IgD-negative memory B cell (primary cell): ENCODE measurements around the gene AUNIP. TPM values are rescaled to one million over a fixed set of nuclear protein-coding genes. Genes with fewer than 3 reads are reported as not detected.
A peak's percentile ranks its signal among the peaks of the same experiment; 100 is the strongest.

ENCODE experiments used
- H3K27ac Mint-ChIP-seq, 3 donors: one replicate each; pipeline ENCODE4 v1.8.0; 2020 to 2022; ENCODE audit warnings: mild to moderate bottlenecking in 3 of 3, mixed read lengths in 3 of 3, moderate library complexity in 1 of 3
- H3K27me3 Mint-ChIP-seq: one replicate; pipeline ENCODE4 v1.8.0; 2021; ENCODE audit warnings: mixed read lengths
- H3K36me3 Mint-ChIP-seq: one replicate; pipeline ENCODE4 v1.8.0; 2020; ENCODE audit warnings: mild to moderate bottlenecking, mixed read lengths
- H3K4me1 Mint-ChIP-seq, 3 donors: one replicate each; pipeline ENCODE4 v1.8.0; 2020 to 2022; ENCODE audit warnings: mixed read lengths in 3 of 3, mild to moderate bottlenecking in 1 of 3
- H3K4me3 Mint-ChIP-seq, 4 donors: one replicate each; pipeline ENCODE4 v1.8.0; 2020 to 2022; ENCODE audit warnings: mild to moderate bottlenecking in 4 of 4, mixed read lengths in 4 of 4, moderate library complexity in 3 of 4
- H3K9me3 Mint-ChIP-seq, 3 donors: one replicate each; pipeline ENCODE4 v1.8.0; 2020 to 2021; ENCODE audit warnings: mixed read lengths in 3 of 3, mild to moderate bottlenecking in 1 of 3
- polyA plus RNA-seq: library from polyadenylated mRNA; unstranded; fragments of 300-500 nt; fragmentation: Illumina TruSeq; gene quantifications from one replicate; pipeline ENCODE4 v1.2.3, GENCODE V29; 2021

The AUNIP gene
- polyA plus RNA-seq, 1 donor from 2014 or later = not detected

DNA sequence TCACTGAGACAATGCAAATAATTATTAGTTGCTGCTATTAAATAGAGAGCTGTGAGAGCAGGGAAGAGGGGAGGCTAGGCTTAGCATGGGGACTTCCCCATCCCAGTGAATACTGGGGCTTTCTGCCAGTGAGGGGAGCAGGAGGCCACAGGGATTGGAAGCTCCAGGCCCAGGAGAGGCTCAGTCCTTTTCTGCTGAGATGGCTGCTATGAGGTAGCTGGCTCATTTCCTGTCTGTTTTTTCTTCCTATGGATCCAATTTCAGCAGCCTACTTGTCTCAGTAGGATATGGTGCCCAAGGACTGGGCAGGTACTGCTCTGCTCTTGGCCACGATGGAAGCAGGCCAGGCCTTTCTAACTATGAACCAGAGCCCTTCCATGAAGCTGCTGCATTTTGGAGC lies 37.0 kb upstream of the AUNIP start:
- H3K9me3 Mint-ChIP-seq = no peaks in the 10 kb centered on the region
- peaks cover 6 to 8% (median 7%) of the 10 kb centered on the region in 3 donors for H3K4me1 Mint-ChIP-seq
- no peaks in the 10 kb centered on the region for H3K27me3 Mint-ChIP-seq
- no peak overlapping the region for H3K27ac Mint-ChIP-seq
- no peak overlapping the region for H3K4me3 Mint-ChIP-seq
- peaks cover 2% of the 10 kb centered on the region for H3K36me3 Mint-ChIP-seq

DNA sequence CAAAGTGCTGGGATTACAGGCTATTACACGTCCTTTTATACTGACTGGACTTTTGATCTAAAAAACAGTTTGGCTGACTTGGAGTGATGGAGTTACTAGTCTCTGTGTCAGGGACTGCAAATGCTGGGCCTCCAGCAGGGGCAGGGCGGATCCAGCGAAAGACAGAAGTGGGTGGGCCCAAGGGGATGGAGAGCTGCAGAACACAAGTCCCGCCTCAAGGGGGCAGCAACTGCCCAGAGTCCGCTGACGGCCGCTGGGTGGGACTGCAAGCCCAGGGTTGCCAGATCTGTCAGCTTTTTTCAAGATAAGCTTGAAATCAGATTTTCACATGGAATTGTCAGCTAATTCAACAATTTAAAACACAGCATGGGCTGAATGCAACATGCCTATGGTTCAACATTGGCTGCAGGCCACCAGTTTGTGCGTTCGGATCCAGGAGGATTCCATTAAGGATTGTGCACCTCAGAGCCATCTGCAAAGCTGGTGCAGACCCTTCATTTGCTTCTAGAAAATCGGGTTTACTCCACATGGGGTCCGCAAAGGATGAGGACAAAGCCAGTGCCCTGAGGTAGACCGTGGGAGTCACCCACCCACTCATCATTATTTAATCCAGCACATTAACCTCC lies 36.2 kb upstream of the AUNIP start:
- Mint-ChIP-seq H3K36me3 (peaks cover 2% of the 10 kb centered on the region), H3K27ac (peak overlapping the region in 1 of 3 donors; percentile 3), H3K4me1 (peaks cover 6 to 8% (median 7%) of the 10 kb centered on the region in 3 donors), H3K27me3 (no peaks in the 10 kb centered on the region), H3K9me3 (no peaks in the 10 kb centered on the region), H3K4me3 (peak overlapping the region in 2 of 4 donors; percentile 0 to 77)

DNA sequence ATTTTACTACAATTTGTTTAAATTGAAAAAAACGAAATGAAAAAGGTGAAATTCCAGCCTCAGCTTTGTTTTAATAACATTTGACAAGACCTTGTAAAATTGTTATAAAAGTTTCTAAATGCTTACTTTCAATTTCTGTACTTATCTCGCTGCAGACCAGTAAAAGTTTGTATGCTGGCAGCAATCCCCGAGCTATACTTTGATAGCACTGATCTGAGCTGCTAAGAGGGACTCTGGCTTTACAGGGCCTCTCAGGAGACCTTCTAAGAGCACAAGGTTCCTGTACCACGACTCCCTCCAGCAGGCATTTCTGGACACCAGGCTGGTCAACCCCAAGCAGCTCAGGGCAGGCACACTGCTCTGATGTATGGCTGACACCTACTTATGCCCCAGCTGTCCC lies 33.9 kb upstream of the AUNIP start:
- Mint-ChIP-seq H3K27ac (no peak overlapping the region), H3K4me1 (peaks cover 6 to 8% (median 7%) of the 10 kb centered on the region in 3 donors), H3K9me3 (no peaks in the 10 kb centered on the region), H3K27me3 (no peaks in the 10 kb centered on the region), H3K4me3 (no peak overlapping the region), H3K36me3 (peaks cover 2% of the 10 kb centered on the region)

DNA sequence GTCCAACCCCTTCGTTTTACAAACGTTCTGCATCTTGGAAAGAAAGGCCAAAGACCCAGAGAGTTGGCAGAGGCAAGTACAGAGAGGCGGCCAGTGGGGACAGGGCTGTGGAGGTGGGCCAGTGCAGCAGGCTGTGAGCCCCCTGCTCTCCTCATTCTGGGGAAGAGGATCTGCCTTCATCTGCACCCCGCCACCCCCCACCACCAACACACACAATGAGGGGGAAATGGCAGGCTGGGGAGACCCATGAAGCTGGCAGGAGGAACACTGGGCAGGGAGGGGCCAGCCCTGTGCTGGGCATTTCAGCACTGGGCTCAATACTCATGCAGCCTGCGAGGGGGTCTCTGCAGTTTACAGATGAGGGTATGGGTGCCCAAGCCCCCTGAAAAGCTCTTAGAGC lies 32.3 kb upstream of the AUNIP start:
- H3K27me3 Mint-ChIP-seq = no peaks in the 10 kb centered on the region
- peaks cover 4% of the 10 kb centered on the region for H3K36me3 Mint-ChIP-seq
- H3K4me3 Mint-ChIP-seq = no peak overlapping the region
- no peak overlapping the region for H3K27ac Mint-ChIP-seq
- no peaks in the 10 kb centered on the region for H3K9me3 Mint-ChIP-seq
- peaks cover 6 to 8% (median 7%) of the 10 kb centered on the region in 3 donors for H3K4me1 Mint-ChIP-seq

DNA sequence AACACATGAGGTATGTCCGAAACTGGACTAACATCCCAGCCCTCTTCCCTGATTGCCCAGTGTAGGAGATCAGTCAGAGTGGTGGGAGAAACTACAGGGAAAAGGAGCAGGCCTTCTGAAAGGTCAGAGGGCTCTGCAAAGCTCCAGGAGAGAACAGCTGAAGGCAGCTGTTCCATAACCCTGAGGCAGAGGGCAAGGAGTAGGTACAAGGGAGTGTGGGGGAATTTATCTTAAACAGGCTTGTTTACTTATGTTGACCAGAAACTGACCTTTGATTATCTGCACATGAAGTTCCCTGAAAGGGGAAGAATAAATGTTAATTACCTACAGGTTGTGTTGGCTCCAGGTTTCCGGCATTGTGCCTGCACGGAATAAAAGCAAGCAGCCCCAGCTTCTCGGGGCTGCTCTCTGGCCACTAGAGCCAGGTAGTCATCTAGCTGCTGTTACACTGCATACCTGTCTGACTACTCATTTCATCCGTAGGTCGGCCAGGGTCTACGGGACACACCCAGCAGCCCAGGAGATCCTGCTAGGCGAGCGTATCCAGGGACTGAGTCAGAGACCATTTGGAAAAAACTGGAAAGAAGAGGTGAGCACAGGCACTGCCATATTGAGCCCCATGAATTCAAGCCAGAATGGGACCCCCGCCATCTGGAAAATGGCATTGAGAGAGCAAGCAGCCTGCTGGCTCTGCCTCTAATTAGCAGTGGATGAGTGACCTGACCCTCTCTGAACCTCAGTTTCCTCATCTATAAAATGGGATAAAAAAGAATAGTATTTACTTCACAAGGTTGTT lies 31.2 kb upstream of the AUNIP start:
- H3K27me3 Mint-ChIP-seq = no peaks in the 10 kb centered on the region
- H3K4me3 Mint-ChIP-seq = no peak overlapping the region
- H3K27ac Mint-ChIP-seq = no peak overlapping the region
- H3K4me1 Mint-ChIP-seq = peaks cover 3 to 6% (median 4%) of the 10 kb centered on the region in 3 donors
- H3K9me3 Mint-ChIP-seq = no peaks in the 10 kb centered on the region
- H3K36me3 Mint-ChIP-seq = peaks cover 4% of the 10 kb centered on the region

DNA sequence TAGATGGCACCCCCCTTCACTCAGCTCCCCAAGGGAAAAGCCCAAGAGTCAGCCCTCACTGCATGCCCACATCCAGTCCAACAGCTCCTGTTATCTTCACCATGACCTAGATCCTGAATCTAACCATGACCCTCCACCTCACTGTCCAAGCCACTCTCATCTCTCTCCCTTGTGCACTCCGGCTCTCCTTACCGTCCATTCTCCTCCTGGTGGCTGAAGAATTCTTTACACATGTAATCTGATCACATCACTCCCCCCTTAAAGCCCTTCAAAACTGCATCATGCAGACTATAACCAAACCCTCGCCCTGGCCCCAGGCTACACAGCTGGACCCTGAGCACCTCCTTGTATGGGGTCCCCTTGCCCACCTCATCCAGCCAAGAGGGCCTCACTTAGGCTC lies 30.2 kb upstream of the AUNIP start:
- H3K27ac Mint-ChIP-seq = peak overlapping the region in 1 of 3 donors; percentile 89
- no peaks in the 10 kb centered on the region for H3K9me3 Mint-ChIP-seq
- no peaks in the 10 kb centered on the region for H3K27me3 Mint-ChIP-seq
- peak overlapping the region in 1 of 4 donors; percentile 35 for H3K4me3 Mint-ChIP-seq
- H3K4me1 Mint-ChIP-seq = peaks cover 0 to 2% (median 0%) of the 10 kb centered on the region in 3 donors
- peaks cover 2% of the 10 kb centered on the region for H3K36me3 Mint-ChIP-seq

DNA sequence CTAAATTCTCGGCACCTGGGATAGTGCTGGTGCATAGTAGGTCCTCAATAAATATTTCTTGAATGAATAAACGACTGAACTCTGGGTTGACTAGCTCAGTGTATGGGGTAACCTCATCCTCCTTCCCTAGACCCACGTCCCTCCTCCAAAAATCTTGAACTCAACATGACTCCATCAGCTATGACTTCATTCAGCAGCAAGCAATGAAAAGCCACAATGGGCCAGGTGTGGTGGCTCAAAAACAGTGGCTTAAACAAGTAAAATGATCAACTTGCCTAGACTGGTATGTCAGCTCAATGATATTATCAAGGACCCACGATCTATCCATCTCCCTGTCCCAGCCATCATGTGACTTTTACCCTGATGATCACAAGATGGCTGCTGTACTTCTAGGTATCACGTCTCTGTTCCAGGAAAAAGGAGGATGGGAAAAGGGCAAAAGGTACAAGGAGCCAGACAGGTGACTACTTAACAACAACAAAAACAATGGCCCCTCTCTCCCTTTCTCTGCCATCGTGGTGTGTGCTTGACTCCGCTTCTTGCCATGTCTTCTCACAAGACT lies 29.2 kb upstream of the AUNIP start:
- Mint-ChIP-seq H3K36me3 (peaks cover 2% of the 10 kb centered on the region), H3K27me3 (no peaks in the 10 kb centered on the region), H3K27ac (no peak overlapping the region)

DNA sequence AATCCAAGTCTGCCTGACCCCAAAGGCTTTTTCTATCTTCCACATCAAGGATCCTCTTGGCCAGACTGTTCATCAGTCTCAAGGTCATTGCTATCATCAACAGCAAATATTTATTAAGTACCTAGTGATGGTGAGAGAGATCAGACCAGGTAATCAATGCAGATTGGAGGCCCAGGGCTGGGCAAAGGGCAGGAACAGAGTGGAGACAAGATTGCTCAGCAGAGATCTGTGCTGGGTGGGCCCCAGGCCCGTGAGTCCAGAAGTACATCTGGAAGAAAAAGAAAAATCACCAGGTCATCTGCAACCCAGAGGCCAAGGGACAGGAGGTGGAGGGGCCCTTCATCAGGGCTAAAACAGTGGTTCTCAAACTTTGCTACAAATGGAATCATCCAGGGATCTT lies 26.3 kb upstream of the AUNIP start:
- Mint-ChIP-seq H3K4me1 (peaks cover 0 to 2% (median 0%) of the 10 kb centered on the region in 3 donors), H3K9me3 (no peaks in the 10 kb centered on the region), H3K27me3 (no peaks in the 10 kb centered on the region), H3K36me3 (peaks cover 2% of the 10 kb centered on the region), H3K27ac (no peak overlapping the region), H3K4me3 (no peak overlapping the region)

More for the DNA sequence above, 29.2 kb upstream of the AUNIP start:
- Mint-ChIP-seq H3K9me3 (no peaks in the 10 kb centered on the region), H3K4me1 (peaks cover 0 to 2% (median 0%) of the 10 kb centered on the region in 3 donors), H3K4me3 (no peak overlapping the region)

DNA sequence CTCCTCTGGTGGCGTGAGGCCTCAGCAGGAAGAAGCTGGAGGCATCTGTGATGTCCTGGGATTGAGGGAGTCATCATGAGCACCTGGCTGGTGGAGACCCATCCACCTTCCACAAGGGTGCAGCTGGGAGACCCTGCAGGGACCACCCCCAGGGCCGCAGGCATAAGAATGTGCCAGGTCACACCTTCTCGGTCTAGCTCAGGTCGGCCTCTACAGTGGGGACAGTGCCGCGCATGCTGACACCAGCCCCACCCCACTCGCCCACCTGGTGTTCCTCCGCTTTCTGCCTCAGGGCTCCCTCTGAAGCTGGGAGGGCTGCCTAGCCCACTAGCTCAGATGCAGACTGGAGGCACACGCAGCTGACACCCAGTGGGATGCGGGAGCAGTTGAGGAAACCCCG lies 22.0 kb upstream of the AUNIP start:
- no peak overlapping the region for H3K4me3 Mint-ChIP-seq
- peaks cover 0 to 3% (median 0%) of the 10 kb centered on the region in 3 donors for H3K4me1 Mint-ChIP-seq
- no peak overlapping the region for H3K27ac Mint-ChIP-seq
- no peaks in the 10 kb centered on the region for H3K27me3 Mint-ChIP-seq
- H3K36me3 Mint-ChIP-seq = no peaks in the 10 kb centered on the region
- H3K9me3 Mint-ChIP-seq = no peaks in the 10 kb centered on the region

DNA sequence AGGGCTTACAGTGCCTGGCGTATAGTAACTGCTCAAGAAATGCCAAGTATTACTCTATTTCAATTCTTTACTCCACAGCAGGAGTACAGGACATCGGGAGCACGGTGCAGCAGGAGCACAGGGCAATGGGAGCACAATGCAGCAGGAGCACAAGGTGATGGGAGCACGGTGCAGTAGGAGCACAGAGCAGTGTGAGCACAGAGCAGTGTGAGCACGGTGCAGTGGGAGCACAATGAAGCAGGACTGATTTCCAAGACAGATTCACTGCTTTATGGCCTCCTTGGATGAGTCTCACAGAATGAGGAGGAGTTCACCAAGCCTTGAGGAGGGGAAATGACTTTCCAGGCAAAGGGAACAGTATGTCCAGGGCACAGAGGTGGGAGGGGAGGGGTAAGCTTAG lies 21.3 kb upstream of the AUNIP start:
- no peak overlapping the region for H3K27ac Mint-ChIP-seq
- no peak overlapping the region for H3K4me3 Mint-ChIP-seq
- no peaks in the 10 kb centered on the region for H3K9me3 Mint-ChIP-seq
- H3K4me1 Mint-ChIP-seq = peaks cover 0 to 3% (median 0%) of the 10 kb centered on the region in 3 donors
- H3K27me3 Mint-ChIP-seq = no peaks in the 10 kb centered on the region
- no peaks in the 10 kb centered on the region for H3K36me3 Mint-ChIP-seq

DNA sequence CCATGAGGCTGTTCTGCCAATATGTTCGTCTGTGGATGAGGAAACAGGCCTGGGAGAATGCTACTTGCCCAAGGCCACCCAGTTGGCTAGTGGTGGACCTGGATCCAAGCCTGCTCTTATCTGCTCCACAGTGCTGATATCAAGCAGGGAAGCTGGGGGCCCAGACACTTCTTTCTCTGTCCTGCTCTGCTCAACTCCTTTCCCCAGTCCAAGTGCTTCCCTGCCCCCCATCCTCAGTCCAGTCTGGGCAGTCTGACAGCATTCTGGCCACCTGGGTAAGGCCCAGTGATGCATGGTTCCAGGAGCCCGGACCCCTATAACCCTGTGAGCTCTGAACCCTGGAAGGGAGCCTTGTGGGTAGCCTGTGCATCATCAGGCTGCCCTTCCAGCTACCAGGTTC lies 20.4 kb upstream of the AUNIP start:
- H3K27me3 Mint-ChIP-seq = no peaks in the 10 kb centered on the region
- H3K9me3 Mint-ChIP-seq = no peaks in the 10 kb centered on the region
- peaks cover 0 to 6% (median 0%) of the 10 kb centered on the region in 3 donors for H3K4me1 Mint-ChIP-seq
- H3K27ac Mint-ChIP-seq = no peak overlapping the region
- H3K36me3 Mint-ChIP-seq = no peaks in the 10 kb centered on the region
- H3K4me3 Mint-ChIP-seq = no peak overlapping the region

DNA sequence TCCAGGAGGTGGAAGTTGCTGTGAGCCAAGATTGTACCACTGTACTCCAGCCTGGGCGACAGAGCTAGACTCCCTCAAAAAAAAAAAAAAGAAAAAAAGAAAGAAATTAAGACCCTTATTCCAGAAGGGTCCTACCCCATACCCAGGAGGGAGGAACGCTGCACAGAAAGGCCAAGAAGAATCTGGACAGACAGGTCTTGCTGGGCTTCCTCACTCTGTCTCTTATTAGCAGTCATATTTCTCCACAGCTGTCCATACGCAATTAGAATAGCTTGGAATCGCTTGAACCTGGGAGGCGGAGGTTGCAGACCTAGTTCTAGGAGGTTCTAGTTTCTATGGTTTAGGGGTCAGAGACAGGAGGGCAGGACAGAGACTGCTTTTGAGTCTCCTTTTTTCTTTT lies 19.4 kb upstream of the AUNIP start:
- no peaks in the 10 kb centered on the region for H3K9me3 Mint-ChIP-seq
- no peak overlapping the region for H3K4me3 Mint-ChIP-seq
- H3K36me3 Mint-ChIP-seq = no peaks in the 10 kb centered on the region
- no peak overlapping the region for H3K27ac Mint-ChIP-seq
- H3K27me3 Mint-ChIP-seq = no peaks in the 10 kb centered on the region
- H3K4me1 Mint-ChIP-seq = peaks cover 0 to 8% (median 0%) of the 10 kb centered on the region in 3 donors

DNA sequence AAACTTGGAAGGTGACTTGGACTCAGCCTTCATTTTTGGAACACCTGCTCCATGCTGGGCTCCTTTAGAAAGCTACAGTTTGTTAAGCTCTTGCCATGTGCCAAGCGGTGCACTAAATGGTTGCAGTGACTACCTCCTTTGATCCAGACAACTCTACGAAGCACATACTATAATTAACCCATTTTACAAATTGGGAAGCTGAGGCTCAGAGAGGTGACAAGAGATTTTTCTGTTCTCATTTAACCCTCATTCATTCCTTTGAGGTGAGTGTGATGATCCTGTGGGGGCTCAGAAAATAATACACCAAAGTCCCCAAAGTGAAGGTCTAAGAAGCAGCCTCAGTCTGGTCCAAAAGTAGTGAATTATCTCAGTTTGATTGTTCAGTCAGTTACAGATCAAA lies 17.9 kb upstream of the AUNIP start:
- Mint-ChIP-seq H3K27ac (no peak overlapping the region), H3K9me3 (no peaks in the 10 kb centered on the region), H3K27me3 (no peaks in the 10 kb centered on the region), H3K36me3 (no peaks in the 10 kb centered on the region), H3K4me3 (peak overlapping the region in 1 of 4 donors; percentile 64), H3K4me1 (peaks cover 9 to 22% (median 12%) of the 10 kb centered on the region in 3 donors)

DNA sequence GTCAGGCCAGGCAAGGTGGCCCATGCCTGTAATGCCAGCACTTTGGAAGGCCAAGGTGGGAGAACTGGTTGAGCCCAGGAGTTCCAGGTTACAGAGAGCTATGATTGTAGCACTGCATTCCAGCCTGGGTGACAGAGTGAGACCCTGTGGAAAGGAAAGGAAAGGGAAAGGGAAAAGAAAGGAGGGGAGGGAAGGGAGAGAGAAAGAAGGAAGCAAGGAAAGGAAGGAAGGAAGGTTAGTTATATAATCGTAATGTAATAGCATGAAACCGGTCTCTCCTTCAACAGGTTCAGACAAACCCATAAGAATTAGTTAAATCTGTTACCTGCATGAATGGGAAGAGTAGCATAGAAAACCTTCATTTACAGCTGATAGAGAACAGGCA lies 17.4 kb upstream of the AUNIP start:
- no peaks in the 10 kb centered on the region for H3K36me3 Mint-ChIP-seq

DNA sequence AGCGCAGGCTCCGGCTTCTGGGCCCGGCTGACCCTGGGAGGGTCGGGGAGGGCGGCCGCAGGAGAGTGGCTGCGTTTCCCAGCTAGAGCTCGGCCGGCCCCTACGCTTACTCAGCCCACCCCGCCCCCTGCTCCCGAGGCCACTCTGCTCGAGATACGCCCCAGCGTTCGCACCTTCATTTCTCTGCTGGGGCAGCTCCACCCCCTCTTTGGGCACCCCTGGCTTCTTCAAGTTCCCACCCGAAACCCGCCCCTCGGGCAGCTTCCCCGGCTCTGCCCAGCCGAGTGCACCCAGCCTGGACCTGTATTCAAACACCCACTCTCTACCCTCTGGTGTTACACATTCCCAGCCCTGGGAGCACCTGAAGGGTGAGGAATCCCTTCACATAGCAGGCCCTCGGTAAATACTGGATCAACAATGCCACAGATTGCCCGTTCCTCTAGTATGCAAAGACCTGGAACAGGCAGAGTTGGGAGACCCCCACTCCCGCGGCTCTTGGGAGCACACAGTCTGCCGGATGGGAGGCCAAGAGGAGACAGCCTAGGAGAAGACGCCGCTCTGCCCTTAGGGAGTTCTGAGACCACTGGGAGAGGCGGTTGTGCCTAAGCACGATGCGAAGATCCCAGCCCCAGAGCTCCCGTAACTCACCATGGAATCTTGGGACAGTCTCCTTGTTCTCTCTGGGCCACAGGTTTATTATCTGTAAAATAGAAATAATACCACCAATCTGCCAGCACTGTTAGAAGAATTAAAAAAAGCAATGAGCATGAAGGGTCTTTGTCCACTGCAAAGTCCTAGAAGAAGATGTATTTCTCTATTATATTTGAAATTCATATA lies 16.8 kb upstream of the AUNIP start:
- Mint-ChIP-seq H3K4me3 (peak overlapping the region; percentile 70 to 86 (median 80)), H3K36me3 (no peaks in the 10 kb centered on the region), H3K27ac (peak overlapping the region in 1 of 3 donors; percentile 60), H3K27me3 (no peaks in the 10 kb centered on the region), H3K4me1 (peaks cover 9 to 26% (median 12%) of the 10 kb centered on the region in 3 donors), H3K9me3 (no peaks in the 10 kb centered on the region)

More for the DNA sequence above, 17.4 kb upstream of the AUNIP start:
- H3K4me1 Mint-ChIP-seq = peaks cover 9 to 22% (median 12%) of the 10 kb centered on the region in 3 donors
- H3K27me3 Mint-ChIP-seq = no peaks in the 10 kb centered on the region
- peak overlapping the region in 2 of 4 donors; percentile 70 to 84 for H3K4me3 Mint-ChIP-seq
- H3K27ac Mint-ChIP-seq = peak overlapping the region in 1 of 3 donors; percentile 60
- no peaks in the 10 kb centered on the region for H3K9me3 Mint-ChIP-seq
